B cell (primary cell): Measurements from ENCODE around the gene CXCR6.

Experiments used
- CTCF ChIP-seq: fragments of 200-600 bp; IDR thresholded peaks from one replicate; pipeline ENCODE4 v1.8.0; 2022; ENCODE audit warnings: antibody characterized with exemption, mild to moderate bottlenecking
- EZH2 ChIP-seq: IDR thresholded peaks from 2 replicates; pipeline ENCODE4 v1.6.1; 2012; ENCODE audit warnings: borderline replicate concordance, low read depth, mild to moderate bottlenecking, moderate library complexity, low read length; ENCODE audit not compliant: insufficient read depth, poor library complexity, severe bottlenecking

- no peak for TF ChIP-seq CTCF
- TF ChIP-seq EZH2, result no peak
Measured at GRCh38 chr3:45960289-45960688, 17.0 kb downstream of the CXCR6 start.
